Endothelial cell of umbilical vein (primary cell): ENCODE results near the gene ZBTB20.

Experiments used
- POLR2A ChIP-seq: IDR thresholded peaks from 2 replicates; pipeline ENCODE4 v1.6.1; 2012; ENCODE audit warnings: low read depth, mild to moderate bottlenecking, control low read depth, low read length
- TF ChIP-seq, protein P1 (sequence below), 2 donors: IDR thresholded peaks; 1 replicate in 1 of 2; 2 replicates in 1 of 2; pipeline ENCODE4 v1.5.1; 2011; ENCODE audit warnings: low read length in 2 of 2, mild to moderate bottlenecking in 2 of 2, moderate library complexity in 2 of 2, control low read depth in 1 of 2, inconsistent platforms in 1 of 2, low read depth in 1 of 2; ENCODE audit not compliant: insufficient read depth in 1 of 2; ENCODE audit errors: extremely low read depth in 1 of 2

GRCh38 chr3:115120597-115120996, 26.5 kb downstream of the ZBTB20 start:
- TF ChIP-seq, protein P1, sequence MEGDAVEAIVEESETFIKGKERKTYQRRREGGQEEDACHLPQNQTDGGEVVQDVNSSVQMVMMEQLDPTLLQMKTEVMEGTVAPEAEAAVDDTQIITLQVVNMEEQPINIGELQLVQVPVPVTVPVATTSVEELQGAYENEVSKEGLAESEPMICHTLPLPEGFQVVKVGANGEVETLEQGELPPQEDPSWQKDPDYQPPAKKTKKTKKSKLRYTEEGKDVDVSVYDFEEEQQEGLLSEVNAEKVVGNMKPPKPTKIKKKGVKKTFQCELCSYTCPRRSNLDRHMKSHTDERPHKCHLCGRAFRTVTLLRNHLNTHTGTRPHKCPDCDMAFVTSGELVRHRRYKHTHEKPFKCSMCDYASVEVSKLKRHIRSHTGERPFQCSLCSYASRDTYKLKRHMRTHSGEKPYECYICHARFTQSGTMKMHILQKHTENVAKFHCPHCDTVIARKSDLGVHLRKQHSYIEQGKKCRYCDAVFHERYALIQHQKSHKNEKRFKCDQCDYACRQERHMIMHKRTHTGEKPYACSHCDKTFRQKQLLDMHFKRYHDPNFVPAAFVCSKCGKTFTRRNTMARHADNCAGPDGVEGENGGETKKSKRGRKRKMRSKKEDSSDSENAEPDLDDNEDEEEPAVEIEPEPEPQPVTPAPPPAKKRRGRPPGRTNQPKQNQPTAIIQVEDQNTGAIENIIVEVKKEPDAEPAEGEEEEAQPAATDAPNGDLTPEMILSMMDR (IDR thresholded peaks at IDR 0.05; ENCODE audit: extremely low read depth in 1 of 2, insufficient read depth in 1 of 2, low read depth in 1 of 2, low read length in 2 of 2) = no peak
- no peak for TF ChIP-seq POLR2A
